Ascending aorta (tissue), 2 donors: ENCODE data around the gene SPON1. TPM values are rescaled to one million over a fixed set of nuclear protein-coding genes. Genes with fewer than 3 reads are reported as not detected.
A peak's percentile ranks its signal among the peaks of the same experiment; 100 is the strongest.

ENCODE experiments used
- DNase-seq, 2 donors: peaks; one replicate each; pipeline ENCODE4 v3.0.0-alpha.2; 2019; ENCODE audit warnings: low spot score in 2 of 2
- H3K27ac ChIP-seq, 2 donors: fragments of 200-600 bp; sonication (generic); one replicate each; pipeline ENCODE4 v1.5.1; 2016 to 2017; ENCODE audit warnings: mild to moderate bottlenecking in 1 of 2
- H3K27me3 ChIP-seq: fragments of 200-600 bp; sonication (generic); one replicate; pipeline ENCODE4 v1.5.1; 2017
- H3K36me3 ChIP-seq, 2 donors: fragments of 200-600 bp; sonication (generic); one replicate each; pipeline ENCODE4 v1.5.1; 2016
- H3K4me1 ChIP-seq, 2 donors: fragments of 200-600 bp; sonication (generic); one replicate each; pipeline ENCODE4 v1.5.1; 2016 to 2017; ENCODE audit warnings: mild to moderate bottlenecking in 1 of 2
- H3K4me3 ChIP-seq, 2 donors: fragments of 200-600 bp; sonication (generic); one replicate each; pipeline ENCODE4 v1.5.1; 2016 to 2017; ENCODE audit warnings: mild to moderate bottlenecking in 1 of 2
- H3K9me3 ChIP-seq, 2 donors: fragments of 200-600 bp; sonication (generic); one replicate each; pipeline ENCODE4 v1.5.1; 2016
- CTCF ChIP-seq, 3 experiments: fragments of 200-600 bp in 2 of 3; fragments of 450-650 bp in 1 of 3; sonication (generic) in 2 of 3; IDR thresholded peaks; one replicate each; pipeline ENCODE4 v1.5.1; 2016 to 2019; ENCODE audit warnings: antibody characterized with exemption in 3 of 3, mild to moderate bottlenecking in 1 of 3, moderate library complexity in 1 of 3
- intact Hi-C: fragments of 100-400 bp; cut with DNase I; formaldehyde crosslinking; loops from one replicate; pipeline ENCODE4 v1.15.1; 2023
- total RNA-seq: library from RNA; depleted of rRNA; stranded (reverse); fragments of >200 nt; gene quantifications from one replicate; pipeline ENCODE4 v1.1.0, GENCODE V29; 2016

SPON1 gene
- total RNA-seq, 1 donor from 2014 or later = 37.8 TPM

- no peak for DNase-seq
- intact Hi-C loops = no loop called here
- Histone ChIP-seq H3K9me3 (no peaks in the 10 kb centered on the region), H3K4me3 (no peak overlapping the region), H3K27ac (no peak overlapping the region), H3K27me3 (no peaks in the 10 kb centered on the region), H3K4me1 (no peaks in the 10 kb centered on the region), H3K36me3 (no peaks in the 10 kb centered on the region)
- no peak for TF ChIP-seq CTCF (IDR thresholded peaks at IDR 0.05)
Observed at GRCh38 chr11:14136561-14136960, 174.0 kb downstream of the SPON1 start.

GRCh38 chr11:14137284-14137683 is 174.8 kb downstream of the SPON1 start:
- Histone ChIP-seq H3K27me3 (no peaks in the 10 kb centered on the region), H3K4me3 (no peak overlapping the region), H3K36me3 (no peaks in the 10 kb centered on the region), H3K27ac (no peak overlapping the region), H3K4me1 (no peaks in the 10 kb centered on the region), H3K9me3 (no peaks in the 10 kb centered on the region)
- intact Hi-C loops = no loop called here
- no peak for TF ChIP-seq CTCF (IDR thresholded peaks at IDR 0.05)
- DNase-seq = no peak

- Histone ChIP-seq H3K27ac (no peak overlapping the region), H3K27me3 (no peaks in the 10 kb centered on the region), H3K9me3 (no peaks in the 10 kb centered on the region), H3K4me1 (no peaks in the 10 kb centered on the region), H3K36me3 (no peaks in the 10 kb centered on the region), H3K4me3 (no peak overlapping the region)
- no peak for DNase-seq
- no peak for TF ChIP-seq CTCF (IDR thresholded peaks at IDR 0.05)
- intact Hi-C loops = no loop called here
Observed at GRCh38 chr11:14140991-14141390, 178.5 kb downstream of the SPON1 start.

- no peak for DNase-seq
- no peak for TF ChIP-seq CTCF (IDR thresholded peaks at IDR 0.05)
- Histone ChIP-seq H3K9me3 (no peaks in the 10 kb centered on the region), H3K27me3 (no peaks in the 10 kb centered on the region), H3K27ac (no peak overlapping the region), H3K36me3 (no peaks in the 10 kb centered on the region), H3K4me3 (no peak overlapping the region), H3K4me1 (no peaks in the 10 kb centered on the region)
- intact Hi-C loops = no loop called here
Observed at GRCh38 chr11:14141676-14142075, 179.2 kb downstream of the SPON1 start.

- no peak for TF ChIP-seq CTCF (IDR thresholded peaks at IDR 0.05)
- Histone ChIP-seq H3K36me3 (no peaks in the 10 kb centered on the region), H3K9me3 (no peaks in the 10 kb centered on the region), H3K27me3 (no peaks in the 10 kb centered on the region), H3K27ac (no peak overlapping the region), H3K4me1 (no peaks in the 10 kb centered on the region), H3K4me3 (no peak overlapping the region)
- intact Hi-C loops = loop anchor here (5.0 kb wide), 1 partner anchor 102 kb away; no protein-coding TSS in a partner anchor
- DNase-seq = no peak
Observed at GRCh38 chr11:14144934-14145333, 182.4 kb downstream of the SPON1 start.

- Histone ChIP-seq H3K36me3 (no peaks in the 10 kb centered on the region), H3K4me1 (no peaks in the 10 kb centered on the region), H3K9me3 (peaks cover 0 to 1% of the 10 kb centered on the region in 2 donors), H3K27me3 (no peaks in the 10 kb centered on the region), H3K27ac (no peak overlapping the region), H3K4me3 (no peak overlapping the region)
- DNase-seq = no peak
- intact Hi-C loops = loop anchor here (1.0 to 5.0 kb wide), 2 partner anchors 99 to 192 kb away; no protein-coding TSS in a partner anchor
- TF ChIP-seq CTCF (IDR thresholded peaks at IDR 0.05) = peak; percentile 43 to 64 (median 46)
Observed at GRCh38 chr11:14148653-14149273, 186.2 kb downstream of the SPON1 start.
